CD14-positive monocyte (primary cell): ENCODE measurements around the gene FOCAD. TPM values are rescaled to one million over a fixed set of nuclear protein-coding genes. Genes with fewer than 3 reads are reported as not detected.
A peak's percentile ranks its signal among the peaks of the same experiment; 100 is the strongest.

Experiments used
- DNase-seq, 3 donors: peaks; one replicate each; pipeline ENCODE4 v3.0.0-alpha.2; 2011 to 2022
- H2AFZ ChIP-seq: 2 replicates; pipeline ENCODE4 v1.6.0; 2012; ENCODE audit warnings: mild to moderate bottlenecking, low read depth, low read length, inconsistent platforms; ENCODE audit not compliant: insufficient read depth, poor library complexity, severe bottlenecking
- H3K27ac ChIP-seq, 2 donors: 1 replicate in 1 of 2; 2 replicates in 1 of 2; pipeline ENCODE4 v1.5.1; 2012 to 2013; ENCODE audit warnings: low read length in 2 of 2, control low read depth in 1 of 2, inconsistent platforms in 1 of 2, low read depth in 1 of 2, mild to moderate bottlenecking in 1 of 2
- H3K27me3 ChIP-seq, 2 donors: one replicate each; pipeline versions ENCODE4 v1.6.0 to v1.6.1; 2011 to 2013; ENCODE audit warnings: low read length in 2 of 2; ENCODE audit not compliant: control insufficient read depth in 2 of 2, insufficient read depth in 2 of 2
- H3K36me3 ChIP-seq, 2 donors: replicated peaks in 1 of 2; 1 replicate in 1 of 2; 2 replicates in 1 of 2; pipeline versions ENCODE4 v1.5.1 to v1.6.1; 2012 to 2013; ENCODE audit warnings: low read length in 2 of 2, control low read depth in 1 of 2, inconsistent platforms in 1 of 2, mild to moderate bottlenecking in 1 of 2; ENCODE audit not compliant: insufficient read depth in 2 of 2, control insufficient read depth in 1 of 2
- H3K4me1 ChIP-seq, 2 donors: 1 replicate in 1 of 2; 2 replicates in 1 of 2; pipeline versions ENCODE4 v1.5.1 to v1.6.1; 2012 to 2013; ENCODE audit warnings: low read length in 2 of 2, control low read depth in 1 of 2, inconsistent platforms in 1 of 2, mild to moderate bottlenecking in 1 of 2, moderate library complexity in 1 of 2; ENCODE audit not compliant: insufficient read depth in 2 of 2, control insufficient read depth in 1 of 2
- H3K4me2 ChIP-seq: replicated peaks from 2 replicates; pipeline ENCODE3; 2012; ENCODE audit warnings: low read length, moderate library complexity, mild to moderate bottlenecking; ENCODE audit not compliant: poor library complexity, severe bottlenecking; ENCODE audit errors: extremely low read depth
- H3K4me3 ChIP-seq, 3 experiments: fragments of 200-600 bp in 1 of 3; sonication (generic) in 1 of 3; replicated peaks in 1 of 3; 1 replicate in 2 of 3; 2 replicates in 1 of 3; pipeline ENCODE4 v1.5.1; 2011 to 2013; ENCODE audit warnings: low read length in 3 of 3, mild to moderate bottlenecking in 3 of 3, control low read depth in 2 of 3, low read depth in 2 of 3, inconsistent platforms in 1 of 3, moderate library complexity in 1 of 3
- H3K79me2 ChIP-seq: 2 replicates; pipeline ENCODE4 v1.6.0; 2012; ENCODE audit warnings: mild to moderate bottlenecking, control low read depth, inconsistent platforms, low read length, moderate library complexity; ENCODE audit not compliant: insufficient read depth
- H3K9ac ChIP-seq: 2 replicates; pipeline ENCODE4 v1.6.0; 2017; ENCODE audit warnings: low read length, mild to moderate bottlenecking; ENCODE audit not compliant: insufficient read depth, poor library complexity, severe bottlenecking
- H3K9me3 ChIP-seq, 2 donors: replicated peaks in 1 of 2; 1 replicate in 1 of 2; 2 replicates in 1 of 2; pipeline versions ENCODE4 v1.5.1 to v1.6.1; 2012 to 2013; ENCODE audit warnings: low read length in 2 of 2, control low read depth in 1 of 2; ENCODE audit not compliant: control insufficient read depth in 1 of 2, insufficient read depth in 1 of 2
- H4K20me1 ChIP-seq: 2 replicates; pipeline ENCODE4 v1.6.0; 2012; ENCODE audit warnings: mild to moderate bottlenecking, low read length, control low read depth, moderate library complexity; ENCODE audit not compliant: insufficient read depth
- H3K27ac Mint-ChIP-seq, 7 donors: one replicate each; pipeline ENCODE4 v1.8.0; 2020; ENCODE audit warnings: mild to moderate bottlenecking in 7 of 7, mixed read lengths in 7 of 7, moderate library complexity in 6 of 7, inconsistent platforms in 2 of 7
- H3K27me3 Mint-ChIP-seq, 3 donors: one replicate each; pipeline ENCODE4 v1.8.0; 2021 to 2022; ENCODE audit warnings: low read depth in 3 of 3, mild to moderate bottlenecking in 3 of 3, mixed read lengths in 3 of 3, moderate library complexity in 3 of 3, inconsistent platforms in 1 of 3
- H3K36me3 Mint-ChIP-seq, 2 donors: one replicate each; pipeline ENCODE4 v1.8.0; 2020; ENCODE audit warnings: mixed read lengths in 2 of 2, inconsistent platforms in 1 of 2, mild to moderate bottlenecking in 1 of 2
- H3K4me1 Mint-ChIP-seq: one replicate; pipeline ENCODE4 v1.8.0; 2020; ENCODE audit warnings: mild to moderate bottlenecking, mixed read lengths
- H3K4me3 Mint-ChIP-seq, 2 donors: one replicate each; pipeline ENCODE4 v1.8.0; 2020; ENCODE audit warnings: mild to moderate bottlenecking in 2 of 2, mixed read lengths in 2 of 2, moderate library complexity in 1 of 2
- H3K9me3 Mint-ChIP-seq, 7 donors: one replicate each; pipeline ENCODE4 v1.8.0; 2020 to 2022; ENCODE audit warnings: mixed read lengths in 7 of 7, mild to moderate bottlenecking in 6 of 7, moderate library complexity in 6 of 7, inconsistent platforms in 2 of 7
- WGBS: methylation state at CpG from one replicate; pipeline ENCODE4 v1.1.5; 2013; ENCODE audit warnings: missing lambda C conversion rate; ENCODE audit not compliant: insufficient coverage; 5-methylcytosine and 5-hydroxymethylcytosine counted together
- intact Hi-C, 2 donors: fragments of 100-400 bp; cut with micrococcal nuclease; formaldehyde crosslinking; loops; one replicate each; pipeline versions ENCODE4 v1.15.0 to v1.15.1; 2023
- polyA plus RNA-seq, 3 donors: library from polyadenylated mRNA; depleted of rRNA in 1 of 3; unstranded in 2 of 3; stranded (reverse) in 1 of 3; fragments of 300-500 nt in 2 of 3; fragments of >200 nt in 1 of 3; fragmentation: Illumina TruSeq in 2 of 3; gene quantifications; 1 replicate in 2 of 3; 2 replicates in 1 of 3; pipeline ENCODE4 v1.2.3, GENCODE V29; 2012 to 2021
- TF ChIP-seq, protein P1 (sequence below): fragments of 200-600 bp; IDR thresholded peaks from one replicate; pipeline ENCODE4 v1.8.0; 2022; ENCODE audit warnings: antibody characterized with exemption, mild to moderate bottlenecking

The FOCAD gene
- polyA plus RNA-seq, 3 donors: 4.9 to 6.3 (median 5.1) TPM

DNA sequence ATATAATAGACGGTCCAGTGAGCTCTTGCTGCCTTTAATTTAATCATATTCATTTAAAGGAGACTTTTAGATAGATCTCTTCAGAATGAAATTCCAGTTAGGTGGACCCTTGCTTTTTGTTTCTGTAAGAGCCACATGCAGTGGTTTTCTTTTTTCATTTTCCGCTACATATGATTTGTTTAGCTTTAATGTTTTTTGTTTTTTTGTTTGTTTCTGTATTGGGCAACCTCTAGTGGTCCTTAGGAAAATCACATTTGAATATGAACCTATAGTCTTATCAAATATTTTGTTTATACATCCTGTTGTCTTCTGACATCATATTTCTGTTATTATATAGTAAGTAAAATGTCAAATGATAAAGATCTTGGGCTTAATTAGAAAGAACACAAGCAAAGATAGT, 196.6 kb downstream of the FOCAD start:
- peaks cover 0 to 13% of the 10 kb centered on the region in 2 donors for H3K36me3 ChIP-seq
- intact Hi-C loops: loop anchor here in 1 of 2 donors (10.0 kb wide), 1 partner anchor 234 kb away; no protein-coding TSS in a partner anchor
- WGBS: no CpG with 5 or more reads among the region's 2 CpGs
- no peaks in the 10 kb centered on the region for H3K27me3 ChIP-seq
- DNase-seq: no peak
- Mint-ChIP-seq H3K9me3 (no peaks in the 10 kb centered on the region), H3K27ac (no peak overlapping the region), H3K4me3 (no peak overlapping the region), H3K4me1 (no peaks in the 10 kb centered on the region), H3K36me3 (peaks cover 2 to 15% of the 10 kb centered on the region in 2 donors), H3K27me3 (no peaks in the 10 kb centered on the region)
- H2AFZ ChIP-seq: no peak overlapping the region
- no peak overlapping the region for H3K27ac ChIP-seq
- H3K79me2 ChIP-seq: no peaks in the 10 kb centered on the region
- no peak overlapping the region for H3K4me2 ChIP-seq
- H3K4me1 ChIP-seq: no peaks in the 10 kb centered on the region
- H3K9ac ChIP-seq: no peak overlapping the region
- TF ChIP-seq, protein P1, sequence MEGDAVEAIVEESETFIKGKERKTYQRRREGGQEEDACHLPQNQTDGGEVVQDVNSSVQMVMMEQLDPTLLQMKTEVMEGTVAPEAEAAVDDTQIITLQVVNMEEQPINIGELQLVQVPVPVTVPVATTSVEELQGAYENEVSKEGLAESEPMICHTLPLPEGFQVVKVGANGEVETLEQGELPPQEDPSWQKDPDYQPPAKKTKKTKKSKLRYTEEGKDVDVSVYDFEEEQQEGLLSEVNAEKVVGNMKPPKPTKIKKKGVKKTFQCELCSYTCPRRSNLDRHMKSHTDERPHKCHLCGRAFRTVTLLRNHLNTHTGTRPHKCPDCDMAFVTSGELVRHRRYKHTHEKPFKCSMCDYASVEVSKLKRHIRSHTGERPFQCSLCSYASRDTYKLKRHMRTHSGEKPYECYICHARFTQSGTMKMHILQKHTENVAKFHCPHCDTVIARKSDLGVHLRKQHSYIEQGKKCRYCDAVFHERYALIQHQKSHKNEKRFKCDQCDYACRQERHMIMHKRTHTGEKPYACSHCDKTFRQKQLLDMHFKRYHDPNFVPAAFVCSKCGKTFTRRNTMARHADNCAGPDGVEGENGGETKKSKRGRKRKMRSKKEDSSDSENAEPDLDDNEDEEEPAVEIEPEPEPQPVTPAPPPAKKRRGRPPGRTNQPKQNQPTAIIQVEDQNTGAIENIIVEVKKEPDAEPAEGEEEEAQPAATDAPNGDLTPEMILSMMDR: no peak
- no peaks in the 10 kb centered on the region for H4K20me1 ChIP-seq
- no peaks in the 10 kb centered on the region for H3K9me3 ChIP-seq
- no peak overlapping the region for H3K4me3 ChIP-seq

DNA sequence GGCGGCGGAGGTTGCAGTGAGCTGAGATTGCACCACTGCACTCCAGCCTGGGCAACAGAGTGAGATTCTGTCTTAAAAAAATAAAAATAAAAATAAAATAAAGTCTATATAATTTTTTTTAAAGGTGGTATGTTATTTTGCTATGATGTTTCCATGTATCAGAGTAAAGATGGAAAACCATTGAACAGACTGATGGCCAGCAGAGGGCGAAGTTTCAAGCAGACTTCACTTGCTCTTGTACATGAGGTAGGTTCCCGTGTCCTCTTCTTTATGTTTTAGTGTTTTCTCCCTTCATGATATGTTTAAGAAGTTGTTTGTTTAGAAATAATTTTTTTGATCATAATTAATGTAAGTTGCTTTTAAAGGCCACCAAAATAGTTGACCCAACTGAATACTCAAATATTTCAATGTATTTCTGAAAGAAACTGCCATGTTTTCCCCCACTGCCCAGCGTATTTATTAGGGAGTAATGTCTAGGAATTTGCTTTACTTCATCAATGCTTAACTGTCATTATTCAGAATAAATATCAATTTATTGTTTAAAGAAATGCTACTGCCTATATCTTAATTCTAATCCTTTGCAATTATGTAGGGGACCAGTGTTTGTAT, 201.0 kb downstream of the FOCAD start:
- Mint-ChIP-seq H3K27ac (no peak overlapping the region), H3K4me3 (no peak overlapping the region), H3K4me1 (no peaks in the 10 kb centered on the region), H3K27me3 (no peaks in the 10 kb centered on the region), H3K36me3 (peaks cover 5 to 6% of the 10 kb centered on the region in 2 donors), H3K9me3 (peaks cover 0 to 2% (median 0%) of the 10 kb centered on the region in 7 donors)
- intact Hi-C loops: loop anchor here (5.0 to 10.0 kb wide), 2 partner anchors 222 to 230 kb away; no protein-coding TSS in a partner anchor
- TF ChIP-seq, protein P1: peak; percentile 78
- no peak overlapping the region for H3K4me3 ChIP-seq
- H2AFZ ChIP-seq: no peak overlapping the region
- H3K4me2 ChIP-seq: no peak overlapping the region
- H3K9me3 ChIP-seq: no peaks in the 10 kb centered on the region
- no peaks in the 10 kb centered on the region for H4K20me1 ChIP-seq
- no peaks in the 10 kb centered on the region for H3K27me3 ChIP-seq
- no peaks in the 10 kb centered on the region for H3K4me1 ChIP-seq
- no peak overlapping the region for H3K27ac ChIP-seq
- H3K9ac ChIP-seq: no peak overlapping the region
- WGBS: no CpG with 5 or more reads among the region's 5 CpGs
- peaks cover 0 to 13% of the 10 kb centered on the region in 2 donors for H3K36me3 ChIP-seq
- no peaks in the 10 kb centered on the region for H3K79me2 ChIP-seq
- peak; percentile 19 to 46 (median 41) for DNase-seq
